ENCODE data around the gene ABCG8.

The ABCG8 gene

GRCh38 chr2:43838560-43839267 is at the start of gene ABCG8, which contains the start of gene ABCG5:
Gene ABCG8, plus strand, starts transcription at chr2:43838971. Its CDS starts 83 bp downstream, at chr2:43839054.
Gene ABCG5, minus strand, starts transcription at chr2:43838839. Its CDS starts 160 bp downstream, at chr2:43838679.
- no peak for TF ChIP-seq CTCF (IDR thresholded peaks at IDR 0.05; ENCODE audit: low read depth, low read length, missing control alignments)
- H3K4me3 ChIP-seq (ENCODE audit: low read depth, low read length): no peak within 1 kb of the TSS
- no peak for DNase-seq (ENCODE audit: low read depth)

- TF ChIP-seq CTCF (IDR thresholded peaks at IDR 0.05; ENCODE audit: low read depth, low read length, missing control alignments): no peak
- DNase-seq (ENCODE audit: low read depth): no peak
- H3K4me3 ChIP-seq (ENCODE audit: low read depth, low read length): no peak overlapping the region
Measured at GRCh38 chr2:43790147-43790546, 48.6 kb upstream of the ABCG8 start.

- DNase-seq (ENCODE audit: low read depth): no peak
- no peak for TF ChIP-seq CTCF (IDR thresholded peaks at IDR 0.05; ENCODE audit: low read depth, low read length, missing control alignments)
- H3K4me3 ChIP-seq (ENCODE audit: low read depth, low read length): no peak overlapping the region
Measured at GRCh38 chr2:43791035-43791765, 47.6 kb upstream of the ABCG8 start.

- no peak for TF ChIP-seq CTCF (IDR thresholded peaks at IDR 0.05; ENCODE audit: low read depth, low read length, missing control alignments)
- DNase-seq (ENCODE audit: low read depth): no peak
- H3K4me3 ChIP-seq (ENCODE audit: low read depth, low read length): no peak overlapping the region
Measured at GRCh38 chr2:43792653-43793052, 46.1 kb upstream of the ABCG8 start.

- no peak for DNase-seq (ENCODE audit: low read depth)
- no peak for TF ChIP-seq CTCF (IDR thresholded peaks at IDR 0.05; ENCODE audit: low read depth, low read length, missing control alignments)
- H3K4me3 ChIP-seq (ENCODE audit: low read depth, low read length): no peak overlapping the region
Measured at GRCh38 chr2:43794956-43795355, 43.8 kb upstream of the ABCG8 start.

- no peak overlapping the region for H3K4me3 ChIP-seq (ENCODE audit: low read depth, low read length)
- DNase-seq (ENCODE audit: low read depth): no peak
- TF ChIP-seq CTCF (IDR thresholded peaks at IDR 0.05; ENCODE audit: low read depth, low read length, missing control alignments): no peak
Measured at GRCh38 chr2:43796206-43796605, 42.6 kb upstream of the ABCG8 start.

Measured in GM12864 (cell line).